ENCODE data around the gene MFSD6. TPM values are rescaled to one million over a fixed set of nuclear protein-coding genes. Genes with fewer than 3 reads are reported as not detected.

Gene MFSD6
- total RNA-seq, 1 donor from 2014 or later = 54.3 TPM

- DNase-seq (ENCODE audit: low read depth) = no peak
- H3K4me3 ChIP-seq (ENCODE audit: low read depth, low read length) = no peak overlapping the region
- TF ChIP-seq, protein P1, sequence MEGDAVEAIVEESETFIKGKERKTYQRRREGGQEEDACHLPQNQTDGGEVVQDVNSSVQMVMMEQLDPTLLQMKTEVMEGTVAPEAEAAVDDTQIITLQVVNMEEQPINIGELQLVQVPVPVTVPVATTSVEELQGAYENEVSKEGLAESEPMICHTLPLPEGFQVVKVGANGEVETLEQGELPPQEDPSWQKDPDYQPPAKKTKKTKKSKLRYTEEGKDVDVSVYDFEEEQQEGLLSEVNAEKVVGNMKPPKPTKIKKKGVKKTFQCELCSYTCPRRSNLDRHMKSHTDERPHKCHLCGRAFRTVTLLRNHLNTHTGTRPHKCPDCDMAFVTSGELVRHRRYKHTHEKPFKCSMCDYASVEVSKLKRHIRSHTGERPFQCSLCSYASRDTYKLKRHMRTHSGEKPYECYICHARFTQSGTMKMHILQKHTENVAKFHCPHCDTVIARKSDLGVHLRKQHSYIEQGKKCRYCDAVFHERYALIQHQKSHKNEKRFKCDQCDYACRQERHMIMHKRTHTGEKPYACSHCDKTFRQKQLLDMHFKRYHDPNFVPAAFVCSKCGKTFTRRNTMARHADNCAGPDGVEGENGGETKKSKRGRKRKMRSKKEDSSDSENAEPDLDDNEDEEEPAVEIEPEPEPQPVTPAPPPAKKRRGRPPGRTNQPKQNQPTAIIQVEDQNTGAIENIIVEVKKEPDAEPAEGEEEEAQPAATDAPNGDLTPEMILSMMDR (conservative IDR thresholded peaks at IDR 0.05; ENCODE audit: low read depth, low read length) = no peak
Measured at GRCh38 chr2:190366248-190366753, 41.9 kb upstream of the MFSD6 start.

DNA sequence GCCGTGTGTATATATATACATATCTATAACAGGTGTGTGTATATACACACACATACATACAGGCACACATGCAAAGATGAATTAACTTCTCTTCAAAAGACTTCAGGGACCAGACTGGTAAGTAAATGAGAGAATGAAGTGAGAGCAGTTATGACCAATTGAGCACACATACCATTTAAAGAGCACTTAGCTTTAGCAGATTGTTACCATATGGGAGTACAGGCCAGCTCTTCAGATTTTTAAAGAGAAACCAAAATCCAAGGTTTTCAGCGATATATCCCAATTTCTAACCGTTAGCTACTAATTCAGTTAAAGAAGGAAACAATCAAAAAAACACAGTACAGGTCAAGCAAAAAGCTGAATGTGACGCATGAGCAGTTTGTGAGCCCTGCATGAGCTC is 41.1 kb upstream of the MFSD6 start:
- DNase-seq (ENCODE audit: low read depth) = no peak
- H3K4me3 ChIP-seq (ENCODE audit: low read depth, low read length) = no peak overlapping the region
- TF ChIP-seq, protein P1 (conservative IDR thresholded peaks at IDR 0.05; ENCODE audit: low read depth, low read length) = no peak

- TF ChIP-seq, protein P1 (conservative IDR thresholded peaks at IDR 0.05; ENCODE audit: low read depth, low read length) = no peak
- no peak for DNase-seq (ENCODE audit: low read depth)
Measured at GRCh38 chr2:190369635-190370034, 38.5 kb upstream of the MFSD6 start.

DNA sequence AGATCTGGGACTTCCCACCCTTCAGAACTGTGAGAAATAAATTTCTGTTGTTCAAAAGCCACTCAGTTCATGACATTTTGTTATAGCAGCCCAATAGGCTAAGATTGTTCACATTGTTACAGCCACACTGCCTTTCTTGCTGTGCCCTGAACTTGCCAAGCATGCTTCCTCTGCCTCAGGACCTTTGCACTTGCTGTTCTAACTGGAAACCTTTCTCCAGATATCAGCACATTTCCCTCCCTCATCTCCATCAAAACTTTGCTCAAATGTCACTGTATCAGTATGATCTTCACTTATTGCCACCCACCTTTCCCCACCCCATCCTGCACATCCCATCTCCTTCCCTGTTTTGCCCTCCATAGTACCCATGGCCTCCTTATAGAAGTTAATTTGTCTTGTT is 32.1 kb upstream of the MFSD6 start:
- TF ChIP-seq, protein P1 (conservative IDR thresholded peaks at IDR 0.05; ENCODE audit: low read depth, low read length) = no peak

More at GRCh38 chr2:190369635-190370034, 38.5 kb upstream of the MFSD6 start:
- H3K4me3 ChIP-seq (ENCODE audit: low read depth, low read length) = no peak overlapping the region

GRCh38 chr2:190376591-190377245 is 31.4 kb upstream of the MFSD6 start:
- DNase-seq (ENCODE audit: low read depth) = no peak
- no peak overlapping the region for H3K4me3 ChIP-seq (ENCODE audit: low read depth, low read length)
- TF ChIP-seq, protein P1 (conservative IDR thresholded peaks at IDR 0.05; ENCODE audit: low read depth, low read length) = no peak

More for the DNA sequence above, 32.1 kb upstream of the MFSD6 start:
- no peak for DNase-seq (ENCODE audit: low read depth)
- H3K4me3 ChIP-seq (ENCODE audit: low read depth, low read length) = no peak overlapping the region

- no peak for DNase-seq (ENCODE audit: low read depth)
- TF ChIP-seq, protein P1 (conservative IDR thresholded peaks at IDR 0.05; ENCODE audit: low read depth, low read length) = no peak
- H3K4me3 ChIP-seq (ENCODE audit: low read depth, low read length) = no peak overlapping the region
Measured at GRCh38 chr2:190378880-190379237, 29.3 kb upstream of the MFSD6 start.
